Measurements from ENCODE around the gene C17orf58. TPM values are rescaled to one million over a fixed set of nuclear protein-coding genes. Genes with fewer than 3 reads are reported as not detected.

The C17orf58 gene
- polyA plus RNA-seq, 1 of the 3 experiments (the other 2 are of a cell fraction): 21.2 TPM

- Histone ChIP-seq H3K4me1 (ENCODE audit: control insufficient read depth in 1 of 2, insufficient read depth in 2 of 2, low read depth in 1 of 2, low read length in 1 of 2) (peaks cover 2 to 8% of the 10 kb centered on the region in 2 experiments; a peak in 3 of 4 replicates), H3K27ac (ENCODE audit: low read depth in 2 of 2, low read length in 1 of 2) (peak within 1 kb of the TSS; percentile 67 to 81), H3K9ac (peak within 1 kb of the TSS; percentile 93), H3K27me3 (ENCODE audit: insufficient read depth) (no peaks in the 10 kb centered on the region), H3K79me2 (ENCODE audit: insufficient read depth) (peaks cover 52% of the 10 kb centered on the region), H3K4me2 (peak within 1 kb of the TSS; percentile 91), H3K4me3 (ENCODE audit: low read depth in 2 of 2, low read length in 1 of 2) (peak within 1 kb of the TSS; percentile 72 to 89), H3K9me2 (no peaks in the 10 kb centered on the region), H4K20me1 (ENCODE audit: insufficient read depth) (peaks cover 27% of the 10 kb centered on the region; the same call in 1 of the 2 replicates), H3F3A (replicated peaks; ENCODE audit: insufficient read depth) (peaks cover 6% of the 10 kb centered on the region), H3K36me3 (replicated peaks in 1 of 2; ENCODE audit: control insufficient read depth in 1 of 2, insufficient read depth in 2 of 2, low read length in 1 of 2) (peaks cover 23 to 35% of the 10 kb centered on the region in 2 experiments), H2AFZ (ENCODE audit: low read depth) (peak within 1 kb of the TSS; percentile 79), H3K9me3 (no peaks in the 10 kb centered on the region)
- under 1% methylated on average over 35 of the region's 72 CpGs for WGBS (ENCODE audit: low lambda C conversion rate)
- peak; percentile 99 for DNase-seq
- ChIA-PET CTCF (interaction anchor here (0.8 to 2.4 kb wide), 3 partner anchors 12 to 24 kb away, joined by 3 to 5 read pairs (median 4); no protein-coding TSS in a partner anchor), POLR2A (interaction anchor here (0.6 to 2.4 kb wide), 3 partner anchors 16 to 176 kb away, joined by 4 to 21 read pairs (median 10); no protein-coding TSS in a partner anchor)
- peak; percentile 29; the same call in 1 of the 2 replicates for TF ChIP-seq RCOR1 (IDR thresholded peaks at IDR 0.05; ENCODE audit: low read length)
- no peak for TF ChIP-seq RXRA (IDR thresholded peaks at IDR 0.05; ENCODE audit: borderline replicate concordance, low read depth)
- TF ChIP-seq TEAD4 (IDR thresholded peaks at IDR 0.05; ENCODE audit: borderline replicate concordance, insufficient read depth): no peak
- TF ChIP-seq FOXM1 (IDR thresholded peaks at IDR 0.05; ENCODE audit: low read depth): peak; percentile 100
- TF ChIP-seq RFX5 (IDR thresholded peaks at IDR 0.05; ENCODE audit: low read length): peak; percentile 77; the same call in 1 of the 2 replicates
- no peak for TF ChIP-seq RAD21 (IDR thresholded peaks at IDR 0.05; ENCODE audit: low read length)
- no peak for TF ChIP-seq EZH2phosphoT487 (IDR thresholded peaks at IDR 0.05; ENCODE audit: borderline replicate concordance, low read depth)
- TF ChIP-seq MAX (IDR thresholded peaks at IDR 0.05; ENCODE audit: low read depth): peak; percentile 94
- no peak for TF ChIP-seq YY1 (IDR thresholded peaks at IDR 0.05; ENCODE audit: low read depth)
- no peak for TF ChIP-seq NFIC (IDR thresholded peaks at IDR 0.05; ENCODE audit: borderline replicate concordance)
- peak; percentile 99 for TF ChIP-seq ZBTB33 (IDR thresholded peaks at IDR 0.05; ENCODE audit: borderline replicate concordance, low read depth)
- TF ChIP-seq TCF12 (IDR thresholded peaks at IDR 0.05): no peak; the same call in 1 of the 2 replicates
- TF ChIP-seq, protein P1, sequence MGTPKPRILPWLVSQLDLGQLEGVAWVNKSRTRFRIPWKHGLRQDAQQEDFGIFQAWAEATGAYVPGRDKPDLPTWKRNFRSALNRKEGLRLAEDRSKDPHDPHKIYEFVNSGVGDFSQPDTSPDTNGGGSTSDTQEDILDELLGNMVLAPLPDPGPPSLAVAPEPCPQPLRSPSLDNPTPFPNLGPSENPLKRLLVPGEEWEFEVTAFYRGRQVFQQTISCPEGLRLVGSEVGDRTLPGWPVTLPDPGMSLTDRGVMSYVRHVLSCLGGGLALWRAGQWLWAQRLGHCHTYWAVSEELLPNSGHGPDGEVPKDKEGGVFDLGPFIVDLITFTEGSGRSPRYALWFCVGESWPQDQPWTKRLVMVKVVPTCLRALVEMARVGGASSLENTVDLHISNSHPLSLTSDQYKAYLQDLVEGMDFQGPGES (IDR thresholded peaks at IDR 0.05; ENCODE audit: low read depth, low read length): no peak; the same call in 1 of the 2 replicates
- peak; percentile 99 for TF ChIP-seq CHD2 (IDR thresholded peaks at IDR 0.05; ENCODE audit: low read length, partially characterized antibody)
- TF ChIP-seq SIN3A (IDR thresholded peaks at IDR 0.05; ENCODE audit: borderline replicate concordance, low read depth, low read length): peak; percentile 99
- TF ChIP-seq, protein P2, sequence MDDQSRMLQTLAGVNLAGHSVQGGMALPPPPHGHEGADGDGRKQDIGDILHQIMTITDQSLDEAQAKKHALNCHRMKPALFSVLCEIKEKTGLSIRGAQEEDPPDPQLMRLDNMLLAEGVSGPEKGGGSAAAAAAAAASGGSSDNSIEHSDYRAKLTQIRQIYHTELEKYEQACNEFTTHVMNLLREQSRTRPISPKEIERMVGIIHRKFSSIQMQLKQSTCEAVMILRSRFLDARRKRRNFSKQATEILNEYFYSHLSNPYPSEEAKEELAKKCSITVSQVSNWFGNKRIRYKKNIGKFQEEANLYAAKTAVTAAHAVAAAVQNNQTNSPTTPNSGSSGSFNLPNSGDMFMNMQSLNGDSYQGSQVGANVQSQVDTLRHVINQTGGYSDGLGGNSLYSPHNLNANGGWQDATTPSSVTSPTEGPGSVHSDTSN (IDR thresholded peaks at IDR 0.05): no peak
- no peak for TF ChIP-seq SMC3 (IDR thresholded peaks at IDR 0.05; ENCODE audit: low read depth, low read length)
- no peak for TF ChIP-seq NRF1 (IDR thresholded peaks at IDR 0.05; ENCODE audit: low read depth, low read length)
- no peak for TF ChIP-seq JUND (IDR thresholded peaks at IDR 0.05)
- peak; percentile 96 for TF ChIP-seq POLR2AphosphoS5 (IDR thresholded peaks at IDR 0.05; ENCODE audit: low read depth, low read length)
- no peak for TF ChIP-seq FOSL2 (IDR thresholded peaks at IDR 0.05; ENCODE audit: borderline replicate concordance, low read depth)
- TF ChIP-seq GABPA (IDR thresholded peaks at IDR 0.05; ENCODE audit: low read depth): no peak
- TF ChIP-seq MXI1 (IDR thresholded peaks at IDR 0.05; ENCODE audit: low read depth, low read length): peak; percentile 100
- no peak for TF ChIP-seq FOXJ3 (CRISPR knock-in tag; IDR thresholded peaks at IDR 0.05)
- 0 out of 4 replicates have a peak, but pooled peaks of 1 of the 2 experiments have one; percentile 16 for TF ChIP-seq EP300 (IDR thresholded peaks at IDR 0.05; ENCODE audit: borderline replicate concordance in 1 of 2, low read depth in 1 of 2, low read length in 1 of 2)
- no peak for TF ChIP-seq ELF1 (IDR thresholded peaks at IDR 0.05)
- TF ChIP-seq, protein P3, sequence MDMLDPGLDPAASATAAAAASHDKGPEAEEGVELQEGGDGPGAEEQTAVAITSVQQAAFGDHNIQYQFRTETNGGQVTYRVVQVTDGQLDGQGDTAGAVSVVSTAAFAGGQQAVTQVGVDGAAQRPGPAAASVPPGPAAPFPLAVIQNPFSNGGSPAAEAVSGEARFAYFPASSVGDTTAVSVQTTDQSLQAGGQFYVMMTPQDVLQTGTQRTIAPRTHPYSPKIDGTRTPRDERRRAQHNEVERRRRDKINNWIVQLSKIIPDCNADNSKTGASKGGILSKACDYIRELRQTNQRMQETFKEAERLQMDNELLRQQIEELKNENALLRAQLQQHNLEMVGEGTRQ (IDR thresholded peaks at IDR 0.05; ENCODE audit: borderline replicate concordance, low read depth, low read length): no peak
- no peak for TF ChIP-seq GATA2 (CRISPR knock-in tag; IDR thresholded peaks at IDR 0.05)
- no peak for TF ChIP-seq MEF2A (IDR thresholded peaks at IDR 0.05; ENCODE audit: borderline replicate concordance, low read depth)
Measured at GRCh38 chr17:68035523-68036303, 39.4 kb upstream of the C17orf58 start, which contains the start of gene KPNA2. TSS of gene KPNA2 (plus strand) at chr17:68035735. CDS start at chr17:68037133, 1,398 bp downstream.
